ENCODE data around the gene APOF.
"Not testable (repeated sequence)": the region's sequence is repeated elsewhere in the genome, so short reads cannot be mapped to it uniquely, and the experiment has no call there.

Gene APOF

GRCh38 chr12:56366948-56367347 is 4.3 kb upstream of the APOF start:
- DNase-seq: no peak

DNA sequence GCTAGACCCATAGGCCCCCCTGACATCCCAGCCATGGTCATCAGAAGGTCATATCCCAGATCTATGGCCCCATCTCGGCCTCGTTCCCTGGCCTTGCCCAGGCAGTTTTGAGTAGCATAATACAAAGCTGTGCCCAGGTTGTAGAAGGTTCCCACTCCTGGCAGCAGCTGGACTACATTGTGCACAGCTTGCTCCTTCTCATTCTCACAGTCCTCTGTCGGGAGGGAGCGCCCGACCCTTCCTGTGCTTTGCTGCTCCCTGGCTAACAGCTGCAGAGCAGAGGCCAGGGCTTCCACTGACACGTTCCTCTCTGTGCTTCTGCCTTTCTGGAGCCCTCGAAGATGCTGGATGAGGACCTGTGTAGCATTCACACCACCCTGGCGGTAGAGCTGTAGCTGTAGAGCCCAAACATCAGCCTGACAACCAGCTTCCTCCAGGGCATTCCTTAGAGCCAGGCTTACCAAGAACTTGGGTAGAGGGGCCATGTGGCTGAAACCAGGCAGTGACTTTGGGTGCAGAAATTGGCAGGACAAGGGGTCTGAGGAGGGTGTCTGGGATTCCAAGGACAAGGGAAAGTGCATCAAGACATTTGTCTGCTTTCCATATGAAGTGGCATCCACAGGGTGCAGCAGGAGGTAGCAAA is 1.0 kb downstream of the APOF start:
- no peak for DNase-seq

DNA sequence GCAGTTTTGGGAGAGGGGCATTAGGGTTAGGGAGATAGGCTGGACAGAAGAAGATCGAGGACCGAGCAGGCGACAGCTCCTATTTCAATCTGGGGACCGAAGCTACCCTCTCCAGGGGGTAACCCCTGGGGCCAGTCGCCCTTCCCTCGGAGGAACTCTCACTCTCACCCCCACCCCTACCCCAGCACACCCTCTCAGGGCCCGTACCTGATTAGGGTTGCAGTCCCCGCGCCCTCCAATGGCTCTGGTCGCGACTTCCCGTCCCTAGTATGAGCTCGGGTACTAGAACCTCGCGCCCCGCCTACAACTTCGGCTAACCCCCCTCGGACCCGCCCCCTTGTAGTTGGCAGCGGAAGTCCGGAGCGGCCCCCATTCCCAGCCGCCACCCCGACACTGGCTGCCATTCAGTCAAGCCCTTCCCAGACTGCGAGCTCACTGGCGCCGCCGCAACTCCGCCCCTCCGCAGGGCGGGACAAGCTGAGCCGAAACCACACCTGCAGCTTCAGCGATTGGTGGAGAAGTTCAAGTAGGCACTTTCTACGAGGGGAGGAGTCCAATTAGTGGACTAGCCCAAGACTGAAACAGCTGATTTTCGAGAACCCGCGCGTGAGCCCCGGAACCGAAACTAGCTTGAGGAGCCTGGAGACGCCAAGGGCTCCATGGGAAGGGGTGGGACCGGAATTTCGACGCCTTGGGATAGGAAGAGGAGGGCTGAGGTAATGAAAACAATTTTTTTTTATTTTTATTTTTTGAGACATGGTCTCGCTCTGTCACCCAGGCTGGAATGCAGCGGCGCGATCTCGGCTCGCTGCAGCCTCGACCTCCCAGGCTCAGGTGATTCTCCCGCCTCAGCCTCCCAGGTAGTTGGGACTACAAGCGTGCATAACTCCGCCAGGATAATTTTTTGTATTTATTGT is 2.5 kb downstream of the APOF start, which contains the start of gene STAT2:
STAT2 (minus strand) TSS at position 257 of the 917 bp plus-strand sequence. CDS start 3,536 bp downstream, outside the sequence.
- DNase-seq: peak; percentile 96

- no peak for DNase-seq
Observed at GRCh38 chr12:56358836-56359532, 3.7 kb downstream of the APOF start.

- DNase-seq: no peak
Observed at GRCh38 chr12:56351325-56351724, 11.3 kb downstream of the APOF start.

DNA sequence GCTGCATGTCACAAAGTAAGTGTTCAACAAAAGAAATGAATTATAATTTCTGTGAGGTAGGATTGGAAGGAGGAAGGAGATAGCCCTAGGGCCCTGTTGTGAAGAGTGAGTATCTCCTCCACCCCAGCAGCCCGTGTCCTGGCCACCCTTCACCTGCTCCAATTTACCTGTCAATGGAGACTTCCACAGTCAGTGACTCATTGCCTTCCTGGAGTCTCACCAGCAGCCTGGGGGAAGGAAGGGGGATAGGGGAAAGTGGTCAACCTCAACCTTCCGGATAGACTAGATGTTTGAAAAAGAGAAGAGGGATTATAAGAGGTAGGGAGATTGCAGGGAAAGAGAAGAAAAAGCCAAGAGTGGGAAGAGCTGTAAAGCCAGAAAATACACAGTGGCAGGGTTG is 12.0 kb downstream of the APOF start:
- no peak for DNase-seq

- no peak for DNase-seq
Observed at GRCh38 chr12:56348776-56349175, 13.9 kb downstream of the APOF start.

GRCh38 chr12:56347255-56347654 is 15.4 kb downstream of the APOF start:
- DNase-seq: not testable (repeated sequence)

- DNase-seq: no peak
Observed at GRCh38 chr12:56346675-56347074, 16.0 kb downstream of the APOF start.

- not testable (repeated sequence) for DNase-seq
Observed at GRCh38 chr12:56342290-56342689, 20.4 kb downstream of the APOF start.

GRCh38 chr12:56341616-56342015 is 21.0 kb downstream of the APOF start:
- no peak for DNase-seq

DNA sequence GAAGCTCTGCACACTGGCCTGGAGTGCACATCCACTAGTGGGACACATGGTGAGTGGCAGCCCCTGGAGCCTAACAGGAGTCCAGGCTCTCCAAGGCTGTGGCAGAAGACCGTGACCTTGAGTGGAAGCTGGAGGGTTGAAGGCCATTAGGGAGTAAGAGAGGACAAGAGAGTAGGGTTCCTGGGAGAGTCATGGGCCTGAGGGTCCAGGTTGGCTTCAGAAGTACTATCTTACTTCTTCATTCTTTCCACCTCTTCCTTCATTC is 23.6 kb downstream of the APOF start:
- DNase-seq: no peak

- no peak for DNase-seq
Observed at GRCh38 chr12:56338308-56339157, 24.1 kb downstream of the APOF start, which contains the start of gene IL23A. IL23A (plus strand) TSS chr12:56338884; CDS start chr12:56339045, 161 bp downstream.

- DNase-seq: no peak
Observed at GRCh38 chr12:56337753-56338251, 24.9 kb downstream of the APOF start.

- DNase-seq: no peak
Observed at GRCh38 chr12:56336361-56337167, 26.1 kb downstream of the APOF start.

- DNase-seq: not testable (repeated sequence)
Observed at GRCh38 chr12:56335527-56335926, 27.1 kb downstream of the APOF start.

- DNase-seq: no peak
Observed at GRCh38 chr12:56334490-56334793, 28.2 kb downstream of the APOF start.

GRCh38 chr12:56333679-56334489 is 28.8 kb downstream of the APOF start, which contains the start of gene PAN2:
PAN2 (minus strand) TSS chr12:56334000; CDS start chr12:56333094, 906 bp downstream.
- DNase-seq: peak; percentile 92

DNA sequence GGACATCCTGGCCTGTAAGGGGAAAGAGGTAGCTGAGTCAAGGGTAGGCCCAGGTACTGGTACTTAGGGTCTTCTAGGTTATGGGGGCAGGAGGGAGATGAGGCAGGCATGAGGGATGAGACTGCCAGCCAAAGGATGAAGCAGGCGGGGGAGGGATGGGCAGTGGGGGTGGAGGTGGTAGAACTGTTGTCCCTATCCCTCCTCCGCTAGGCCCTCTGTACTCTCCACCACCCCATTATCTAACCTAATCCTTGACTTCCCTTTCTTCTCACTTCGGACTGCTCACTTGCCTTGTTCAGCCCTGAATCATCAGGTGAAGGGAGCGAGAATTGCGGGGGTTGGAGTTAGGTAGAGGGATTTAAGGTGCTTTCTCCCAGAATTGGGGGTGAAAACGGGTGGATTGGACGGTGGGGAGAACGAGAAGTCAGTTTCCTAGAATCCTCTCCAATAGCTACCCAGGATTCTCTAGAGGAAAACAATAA is 29.4 kb downstream of the APOF start:
- no peak for DNase-seq

DNA sequence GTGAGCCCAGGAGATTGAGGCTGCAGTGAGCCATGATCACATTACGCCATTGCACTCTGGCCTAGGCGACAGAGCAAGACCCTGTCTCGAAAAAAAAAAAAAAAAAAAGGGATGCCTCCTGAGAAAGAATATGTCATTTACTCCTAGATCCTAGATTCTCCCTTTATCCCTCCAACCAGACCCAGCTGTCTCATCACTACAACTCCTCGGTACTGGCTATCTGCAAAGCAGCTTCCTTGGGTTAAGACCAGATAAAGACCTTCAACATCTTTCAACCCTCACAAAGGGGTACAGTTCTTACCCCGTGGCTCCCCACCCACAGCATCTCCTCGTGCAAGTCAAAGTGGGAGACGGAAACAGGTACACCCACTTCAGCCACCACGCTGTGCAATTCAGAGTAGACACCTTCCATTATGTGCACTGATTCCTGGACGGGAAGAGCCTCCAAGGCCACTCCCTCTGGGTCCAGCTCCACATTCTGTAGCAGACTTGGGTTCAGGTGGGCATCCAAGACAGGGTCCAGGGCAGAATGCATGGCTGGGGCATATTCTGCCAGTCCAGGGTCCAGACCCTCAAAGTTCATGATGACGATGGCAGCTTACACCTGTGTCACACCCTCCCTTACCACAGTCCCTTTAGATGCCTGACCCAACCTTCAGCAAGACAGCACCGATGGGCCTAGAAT is 30.0 kb downstream of the APOF start:
- DNase-seq: no peak
